H9 (cell line): Measurements from ENCODE around the gene IL36G. TPM values are rescaled to one million over a fixed set of nuclear protein-coding genes. Genes with fewer than 3 reads are reported as not detected.
A peak's percentile ranks its signal among the peaks of the same experiment; 100 is the strongest.

Source experiments
- DNase-seq: peaks from one replicate; pipeline ENCODE4 v3.0.0-alpha.2; 2017
- H2AFZ ChIP-seq: one replicate; pipeline ENCODE4 v1.6.1; 2013; ENCODE audit warnings: mild to moderate bottlenecking, low read length, control low read depth, moderate library complexity
- H2AK5ac ChIP-seq: 2 replicates; pipeline ENCODE4 v1.6.1; 2013; ENCODE audit warnings: low read length, control low read depth, mixed read lengths; ENCODE audit not compliant: insufficient read length
- H2BK120ac ChIP-seq: one replicate; pipeline ENCODE4 v1.6.1; 2013; ENCODE audit warnings: low read depth, mild to moderate bottlenecking, low read length, control low read depth, inconsistent platforms; ENCODE audit not compliant: poor library complexity, severe bottlenecking
- H2BK12ac ChIP-seq: 2 replicates; pipeline ENCODE4 v1.6.1; 2013; ENCODE audit warnings: low read length, control low read depth, mixed read lengths, low read depth; ENCODE audit not compliant: insufficient read length
- H2BK15ac ChIP-seq: 2 replicates; pipeline ENCODE4 v1.6.1; 2013; ENCODE audit warnings: low read depth, low read length, control low read depth
- H2BK20ac ChIP-seq: one replicate; pipeline ENCODE4 v1.6.1; 2013; ENCODE audit warnings: low read depth, mild to moderate bottlenecking, low read length, control low read depth, inconsistent platforms; ENCODE audit not compliant: poor library complexity, severe bottlenecking
- H2BK5ac ChIP-seq: 2 replicates; pipeline ENCODE4 v1.6.1; 2013; ENCODE audit warnings: low read length, control low read depth, mixed read lengths; ENCODE audit not compliant: insufficient read length
- H3K14ac ChIP-seq: 2 replicates; pipeline ENCODE4 v1.6.1; 2013; ENCODE audit warnings: low read length, control low read depth; ENCODE audit not compliant: insufficient read depth
- H3K18ac ChIP-seq: 2 replicates; pipeline ENCODE4 v1.6.1; 2013; ENCODE audit warnings: low read depth, mild to moderate bottlenecking, mixed read lengths, low read length, control low read depth; ENCODE audit not compliant: insufficient read length
- H3K23ac ChIP-seq: 2 replicates; pipeline ENCODE4 v1.6.1; 2013; ENCODE audit warnings: low read length, control low read depth, mixed read lengths, low read depth; ENCODE audit not compliant: insufficient read length
- H3K23me2 ChIP-seq: 2 replicates; pipeline ENCODE4 v1.6.1; 2013; ENCODE audit warnings: low read depth, mild to moderate bottlenecking, mixed read lengths, low read length, control low read depth; ENCODE audit not compliant: insufficient read length, poor library complexity, severe bottlenecking
- H3K27ac ChIP-seq: 2 replicates; pipeline ENCODE4 v1.5.1; 2013; ENCODE audit warnings: low read length, control low read depth, mixed read lengths, low read depth; ENCODE audit not compliant: insufficient read length
- H3K27me3 ChIP-seq: 2 replicates; pipeline ENCODE4 v1.6.1; 2013; ENCODE audit warnings: low read length, control low read depth, inconsistent platforms; ENCODE audit not compliant: insufficient read depth
- H3K4ac ChIP-seq: 2 replicates; pipeline ENCODE4 v1.6.1; 2013; ENCODE audit warnings: low read depth, mild to moderate bottlenecking, control low read depth, inconsistent platforms, low read length, moderate library complexity
- H3K4me1 ChIP-seq: 2 replicates; pipeline ENCODE4 v1.6.1; 2013; ENCODE audit warnings: low read length, control low read depth, inconsistent platforms; ENCODE audit not compliant: insufficient read depth
- H3K4me2 ChIP-seq: 2 replicates; pipeline ENCODE4 v1.6.1; 2013; ENCODE audit warnings: low read length, control low read depth, mixed read lengths; ENCODE audit not compliant: insufficient read length, insufficient read depth
- H3K56ac ChIP-seq: 2 replicates; pipeline ENCODE4 v1.6.1; 2013; ENCODE audit warnings: low read depth, mild to moderate bottlenecking, mixed read lengths, low read length, control low read depth; ENCODE audit not compliant: insufficient read length
- H3K79me1 ChIP-seq: 2 replicates; pipeline ENCODE4 v1.6.1; 2013; ENCODE audit warnings: low read depth, mild to moderate bottlenecking, moderate library complexity, low read length, control low read depth, inconsistent platforms; ENCODE audit not compliant: insufficient read depth, poor library complexity, severe bottlenecking
- H3K79me2 ChIP-seq: 2 replicates; pipeline ENCODE4 v1.6.1; 2013; ENCODE audit warnings: low read length, control low read depth, inconsistent platforms; ENCODE audit not compliant: insufficient read depth
- H3K9ac ChIP-seq: 2 replicates; pipeline ENCODE4 v1.6.1; 2013; ENCODE audit warnings: low read length, control low read depth, mixed read lengths; ENCODE audit not compliant: insufficient read length; ENCODE audit errors: extremely low read depth
- H3K9me3 ChIP-seq: one replicate; pipeline ENCODE4 v1.6.1; 2013; ENCODE audit warnings: low read depth, low read length, inconsistent platforms; ENCODE audit not compliant: control insufficient read depth
- H3T11ph ChIP-seq: one replicate; pipeline ENCODE4 v1.6.1; 2013; ENCODE audit warnings: mild to moderate bottlenecking, low read length, control low read depth, inconsistent platforms
- H4K20me1 ChIP-seq: one replicate; pipeline ENCODE4 v1.6.1; 2013; ENCODE audit not compliant: control insufficient read depth, insufficient read length, insufficient read depth
- H4K5ac ChIP-seq: 2 replicates; pipeline ENCODE4 v1.6.1; 2013; ENCODE audit warnings: low read depth, mild to moderate bottlenecking, mixed read lengths, low read length, control low read depth; ENCODE audit not compliant: insufficient read length
- H4K8ac ChIP-seq: replicated peaks from 2 replicates; pipeline ENCODE4 v1.6.1; 2013; ENCODE audit warnings: low read length, control low read depth, mixed read lengths, low read depth; ENCODE audit not compliant: insufficient read length
- H4K91ac ChIP-seq: 2 replicates; pipeline ENCODE4 v1.6.1; 2013; ENCODE audit warnings: low read depth, mild to moderate bottlenecking, moderate library complexity, mixed read lengths, low read length, control low read depth; ENCODE audit not compliant: insufficient read length
- H3K27ac Mint-ChIP-seq, 3 experiments: 2 replicates in 2 of 3; 3 replicates in 1 of 3; pipeline ENCODE4 v1.8.0; 2020 to 2021; ENCODE audit warnings: mixed read lengths in 3 of 3, mild to moderate bottlenecking in 1 of 3, moderate library complexity in 1 of 3
- H3K27me3 Mint-ChIP-seq: 2 replicates; pipeline ENCODE4 v1.8.0; 2021; ENCODE audit warnings: low read depth, mild to moderate bottlenecking, moderate library complexity, mixed read lengths
- H3K36me3 Mint-ChIP-seq, 3 experiments: 2 replicates in 2 of 3; 3 replicates in 1 of 3; pipeline ENCODE4 v1.8.0; 2020 to 2021; ENCODE audit warnings: low read depth in 3 of 3, mixed read lengths in 3 of 3; ENCODE audit not compliant: insufficient read depth in 1 of 3
- H3K4me1 Mint-ChIP-seq, 2 experiments: 2 replicates each; pipeline ENCODE4 v1.8.0; 2020; ENCODE audit warnings: mixed read lengths in 2 of 2
- H3K4me3 Mint-ChIP-seq, 2 experiments: 2 replicates in 1 of 2; 3 replicates in 1 of 2; pipeline ENCODE4 v1.8.0; 2020 to 2021; ENCODE audit warnings: mild to moderate bottlenecking in 2 of 2, mixed read lengths in 2 of 2, moderate library complexity in 1 of 2
- H3K9me3 Mint-ChIP-seq, 2 experiments: 2 replicates in 1 of 2; 3 replicates in 1 of 2; pipeline ENCODE4 v1.8.0; 2020; ENCODE audit warnings: mild to moderate bottlenecking in 2 of 2, mixed read lengths in 2 of 2, moderate library complexity in 1 of 2
- WGBS: extraction: QIAGEN DNeasy Blood & Tissue Kit; methylation state at CpG from one replicate; pipeline ENCODE4 v1.1.7; 2013; ENCODE audit warnings: missing lambda C conversion rate, low lambda C conversion rate, mixed read lengths; ENCODE audit not compliant: insufficient read length; ENCODE audit errors: extremely low coverage; 5-methylcytosine and 5-hydroxymethylcytosine counted together
- total RNA-seq: library from RNA; stranded (reverse); gene quantifications from 2 replicates; pipeline ENCODE4 v1.2.1, GENCODE V29; 2021
- TF ChIP-seq, protein P1 (sequence below): fragments of 200-600 bp; sonication (generic); conservative IDR thresholded peaks from 3 replicates; pipeline ENCODE4 v1.8.0; 2021; ENCODE audit warnings: antibody characterized with exemption, mild to moderate bottlenecking

Gene IL36G
- total RNA-seq, 1 experiment from 2014 or later = not detected

DNA sequence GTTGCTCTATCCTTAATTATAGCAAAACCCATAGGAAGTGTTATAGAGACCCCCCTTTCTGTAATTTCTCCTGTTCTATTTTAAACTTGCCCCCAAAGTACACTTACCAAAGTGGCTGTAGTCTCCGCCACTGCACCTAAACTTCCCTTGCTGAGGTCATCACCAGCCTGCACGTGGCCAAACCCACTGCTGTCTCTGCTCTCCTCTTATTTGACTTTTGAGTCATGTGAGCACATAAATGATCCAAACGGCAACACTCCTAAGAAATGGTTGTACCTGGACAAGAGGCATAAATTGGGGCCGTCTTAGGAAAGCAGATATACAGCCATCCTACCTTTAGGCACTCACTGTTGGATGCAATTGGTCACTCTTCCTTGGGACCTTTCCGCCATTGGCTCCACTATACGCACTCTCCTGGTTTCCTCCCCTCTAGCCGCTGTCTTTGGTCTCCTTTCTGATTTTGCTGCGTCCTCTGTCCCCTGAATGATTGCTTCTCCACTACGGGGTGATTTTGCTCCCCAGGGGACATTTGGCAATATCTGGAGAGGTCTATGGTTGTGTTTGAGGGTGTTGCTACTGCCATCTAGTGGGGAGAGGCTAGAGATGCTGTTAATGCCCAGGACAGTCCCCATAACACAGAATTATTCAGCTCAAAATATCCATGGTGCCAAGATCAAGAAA lies 19.2 kb upstream of the IL36G start:
- H4K91ac ChIP-seq = no peak overlapping the region
- H3K9me3 Mint-ChIP-seq = no peaks in the 10 kb centered on the region
- no peaks in the 10 kb centered on the region for H4K20me1 ChIP-seq

More for the DNA sequence above, 19.2 kb upstream of the IL36G start:
- no peaks in the 10 kb centered on the region for H3K27me3 Mint-ChIP-seq
- Histone ChIP-seq H3K56ac (no peak overlapping the region), H2BK20ac (no peak overlapping the region), H3K23me2 (no peaks in the 10 kb centered on the region), H3K9me3 (no peaks in the 10 kb centered on the region), H3K79me2 (no peaks in the 10 kb centered on the region), H4K8ac (no peak overlapping the region), H3K27ac (no peak overlapping the region), H3K14ac (no peak overlapping the region), H3K4me1 (no peaks in the 10 kb centered on the region), H2AK5ac (no peak overlapping the region), H2BK12ac (no peak overlapping the region), H3K4ac (no peak overlapping the region), H4K5ac (no peak overlapping the region), H2BK120ac (no peak overlapping the region), H3K4me2 (no peak overlapping the region), H3K27me3 (no peaks in the 10 kb centered on the region), H2BK15ac (no peak overlapping the region), H3K23ac (no peak overlapping the region), H2BK5ac (no peak overlapping the region), H3T11ph (no peak overlapping the region), H2AFZ (no peak overlapping the region), H3K18ac (no peak overlapping the region), H3K9ac (no peak overlapping the region), H3K79me1 (no peaks in the 10 kb centered on the region)
- WGBS = no CpG with 5 or more reads among the region's 9 CpGs
- H3K27ac Mint-ChIP-seq = no peak overlapping the region
- DNase-seq = peak; percentile 49
- H3K4me3 Mint-ChIP-seq = no peak overlapping the region
- TF ChIP-seq, protein P1, sequence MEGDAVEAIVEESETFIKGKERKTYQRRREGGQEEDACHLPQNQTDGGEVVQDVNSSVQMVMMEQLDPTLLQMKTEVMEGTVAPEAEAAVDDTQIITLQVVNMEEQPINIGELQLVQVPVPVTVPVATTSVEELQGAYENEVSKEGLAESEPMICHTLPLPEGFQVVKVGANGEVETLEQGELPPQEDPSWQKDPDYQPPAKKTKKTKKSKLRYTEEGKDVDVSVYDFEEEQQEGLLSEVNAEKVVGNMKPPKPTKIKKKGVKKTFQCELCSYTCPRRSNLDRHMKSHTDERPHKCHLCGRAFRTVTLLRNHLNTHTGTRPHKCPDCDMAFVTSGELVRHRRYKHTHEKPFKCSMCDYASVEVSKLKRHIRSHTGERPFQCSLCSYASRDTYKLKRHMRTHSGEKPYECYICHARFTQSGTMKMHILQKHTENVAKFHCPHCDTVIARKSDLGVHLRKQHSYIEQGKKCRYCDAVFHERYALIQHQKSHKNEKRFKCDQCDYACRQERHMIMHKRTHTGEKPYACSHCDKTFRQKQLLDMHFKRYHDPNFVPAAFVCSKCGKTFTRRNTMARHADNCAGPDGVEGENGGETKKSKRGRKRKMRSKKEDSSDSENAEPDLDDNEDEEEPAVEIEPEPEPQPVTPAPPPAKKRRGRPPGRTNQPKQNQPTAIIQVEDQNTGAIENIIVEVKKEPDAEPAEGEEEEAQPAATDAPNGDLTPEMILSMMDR = peak; percentile 81
- H3K36me3 Mint-ChIP-seq = no peaks in the 10 kb centered on the region
- no peaks in the 10 kb centered on the region for H3K4me1 Mint-ChIP-seq
